Right cardiac atrium (tissue), 5 donors: ENCODE measurements around the gene NAA80. TPM values are rescaled to one million over a fixed set of nuclear protein-coding genes. Genes with fewer than 3 reads are reported as not detected.

Experiments used
- ATAC-seq, 2 donors: fragments of 200-7000 bp; cut with Tn5 transposase; one replicate each; pipeline versions ENCODE4 v1.8.0 to v1.9.1; 2020; ENCODE audit warnings: moderate library complexity in 2 of 2, mild to moderate bottlenecking in 1 of 2
- DNase-seq, 3 donors: peaks; one replicate each; pipeline ENCODE4 v3.0.0-alpha.2; 2020
- H3K27ac ChIP-seq: one replicate; pipeline ENCODE4 v1.5.1; 2013; ENCODE audit warnings: mild to moderate bottlenecking, low read length, control low read depth, moderate library complexity
- H3K27me3 ChIP-seq: one replicate; pipeline ENCODE4 v1.6.1; 2013; ENCODE audit not compliant: control insufficient read depth, insufficient read depth
- H3K4me1 ChIP-seq: one replicate; pipeline ENCODE4 v1.6.1; 2013; ENCODE audit warnings: low read length; ENCODE audit not compliant: control insufficient read depth, insufficient read depth
- H3K4me3 ChIP-seq: one replicate; pipeline ENCODE4 v1.5.1; 2013; ENCODE audit warnings: low read length, control low read depth
- H3K9me3 ChIP-seq: one replicate; pipeline ENCODE4 v1.6.1; 2013; ENCODE audit warnings: low read length; ENCODE audit not compliant: control insufficient read depth
- WGBS: extraction: QIAGEN DNeasy Blood & Tissue Kit; methylation state at CpG from one replicate; pipeline ENCODE4 v1.1.7; 2013; 5-methylcytosine and 5-hydroxymethylcytosine counted together
- intact Hi-C, 4 donors: fragments of 100-400 bp; cut with DNase I; formaldehyde crosslinking; loops; one replicate each; pipeline versions ENCODE4 v1.11.0 to v1.14.0; 2022 to 2023
- polyA plus RNA-seq: library from polyadenylated mRNA; stranded (reverse); fragments of 200-250 nt; gene quantifications from one replicate; pipeline ENCODE4 v1.2.3, GENCODE V29; 2013
- total RNA-seq, 4 donors: library from RNA; stranded (reverse); fragmentation: NEBNext Ultra II Directional; extraction: Animal tissue kit (Norgen Biotek cat#: 25700); gene quantifications; one replicate each; pipeline ENCODE4 v1.2.1, GENCODE V29; 2021
- donor health status: healthy with polysubstance abuse.
- donor health status: DM: no; HTN: yes; CAD: no.
- donor health status: DM: no; HTN: no; CAD: no.
- donor health status: DM: no; HTN: yes; CAD: no; lungs with severe emphysema.
- donor health status: DM: yes; HTN: yes; CAD: no.

NAA80 gene
- total and polyA plus RNA-seq, 5 donors = 8.1 to 11.5 (median 9.0) TPM

GRCh38 chr3:50248387-50248786 lies 50.8 kb downstream of the NAA80 start:
- H3K9me3 ChIP-seq = no peaks in the 10 kb centered on the region
- peak; percentile 56 to 74 for ATAC-seq
- no peaks in the 10 kb centered on the region for H3K27me3 ChIP-seq
- DNase-seq = peak; percentile 77 to 88 (median 85)
- intact Hi-C loops = no loop called here
- peaks cover 45% of the 10 kb centered on the region for H3K4me1 ChIP-seq
- no peak overlapping the region for H3K4me3 ChIP-seq
- WGBS = 5% methylated on average over 3 of the region's 3 CpGs
- H3K27ac ChIP-seq = peak overlapping the region; percentile 88

- no peaks in the 10 kb centered on the region for H3K27me3 ChIP-seq
- H3K9me3 ChIP-seq = no peaks in the 10 kb centered on the region
- intact Hi-C loops = loop anchor here in 1 of 4 donors (2.0 kb wide), 1 partner anchor 20 kb away; no protein-coding TSS in a partner anchor
- H3K4me1 ChIP-seq = peaks cover 58% of the 10 kb centered on the region
- DNase-seq (peak; percentile 68 to 71 (median 69)), ATAC-seq (peak; percentile 10 to 56)
- peak overlapping the region; percentile 62 for H3K27ac ChIP-seq
- no peak overlapping the region for H3K4me3 ChIP-seq
- 28% methylated on average over 10 of the region's 10 CpGs for WGBS
Measured at GRCh38 chr3:50246517-50246954, 52.7 kb downstream of the NAA80 start.

Other genes starting within 250 kb of the NAA80 start
- 10 to 100 TPM; 67.1 to 83.8 (median 76.6) TPM for gene RBM5, start 210.5 kb downstream of the NAA80 start, total RNA-seq
- 54.9 TPM for gene RBM5, start 210.5 kb downstream of the NAA80 start, polyA plus RNA-seq
- gene SEMA3F, start 144.1 kb downstream of the NAA80 start, total RNA-seq = 10 to 100 TPM in 2 of 4 donors, 1 to 10 TPM in 2; 7.3 to 15.2 (median 9.4) TPM
- gene SEMA3F, start 144.1 kb downstream of the NAA80 start, polyA plus RNA-seq = 10.2 TPM
- not detected for gene GNAT1, start 107.8 kb downstream of the NAA80 start, total RNA-seq
- gene GNAT1, start 107.8 kb downstream of the NAA80 start, polyA plus RNA-seq = not detected
- 10 to 100 TPM in 1 of 4 donors, 1 to 10 TPM in 3; 5.0 to 10.4 (median 8.9) TPM for gene SLC38A3, start 94.1 kb downstream of the NAA80 start, total RNA-seq
- 5.4 TPM for gene SLC38A3, start 94.1 kb downstream of the NAA80 start, polyA plus RNA-seq
- gene GNAI2, start 63.2 kb downstream of the NAA80 start, total RNA-seq = 100 to 1,000 TPM; 129 to 149 (median 148) TPM
- 122 TPM for gene GNAI2, start 63.2 kb downstream of the NAA80 start, polyA plus RNA-seq
- gene SEMA3B, start 30.3 kb downstream of the NAA80 start, total RNA-seq = 10 to 100 TPM; 19.2 to 33.9 (median 29.3) TPM
- gene SEMA3B, start 30.3 kb downstream of the NAA80 start, polyA plus RNA-seq = 35.7 TPM
- gene LSMEM2, start 20.3 kb downstream of the NAA80 start, total RNA-seq = 10 to 100 TPM in 2 of 4 donors, 1 to 10 TPM in 2; 1.4 to 15.7 (median 8.0) TPM
- 14.6 TPM for gene LSMEM2, start 20.3 kb downstream of the NAA80 start, polyA plus RNA-seq
- 10 to 100 TPM; 51.0 to 67.6 (median 56.9) TPM for gene IFRD2, start 7.0 kb downstream of the NAA80 start, total RNA-seq
- 50.9 TPM for gene IFRD2, start 7.0 kb downstream of the NAA80 start, polyA plus RNA-seq
- gene HYAL3, start within 50 bp of the NAA80 start, total RNA-seq = 1 to 10 TPM; 1.1 to 2.4 (median 1.7) TPM
- 2.9 TPM for gene HYAL3, start within 50 bp of the NAA80 start, polyA plus RNA-seq
- gene HYAL1, start 4.2 kb upstream of the NAA80 start, total RNA-seq = 10 to 100 TPM; 17.8 to 33.7 (median 26.8) TPM
- gene HYAL1, start 4.2 kb upstream of the NAA80 start, polyA plus RNA-seq = 25.4 TPM
- gene HYAL2, start 23.3 kb upstream of the NAA80 start, total RNA-seq = 100 to 1,000 TPM in 1 of 4 donors, 10 to 100 TPM in 3; 40.9 to 114 (median 46.5) TPM
- gene HYAL2, start 23.3 kb upstream of the NAA80 start, polyA plus RNA-seq = 57.7 TPM
- 10 to 100 TPM; 28.9 to 33.0 (median 30.0) TPM for gene TUSC2, start 28.8 kb upstream of the NAA80 start, total RNA-seq
- 34.9 TPM for gene TUSC2, start 28.8 kb upstream of the NAA80 start, polyA plus RNA-seq
- 10 to 100 TPM; 15.6 to 19.1 (median 15.8) TPM for gene RASSF1, start 41.4 kb upstream of the NAA80 start, total RNA-seq
- 20.4 TPM for gene RASSF1, start 41.4 kb upstream of the NAA80 start, polyA plus RNA-seq
- gene ZMYND10, start 46.3 kb upstream of the NAA80 start, total RNA-seq = under 1 TPM; 0.20 to 0.40 (median 0.29) TPM
- gene ZMYND10, start 46.3 kb upstream of the NAA80 start, polyA plus RNA-seq = 0.25 TPM
- 10 to 100 TPM; 18.4 to 24.3 (median 19.3) TPM for gene NPRL2, start 51.4 kb upstream of the NAA80 start, total RNA-seq
- 16.7 TPM for gene NPRL2, start 51.4 kb upstream of the NAA80 start, polyA plus RNA-seq
- 10 to 100 TPM in 2 of 4 donors, 1 to 10 TPM in 2; 8.5 to 11.1 (median 10.4) TPM for gene CYB561D2, start 51.5 kb upstream of the NAA80 start, total RNA-seq
- gene CYB561D2, start 51.5 kb upstream of the NAA80 start, polyA plus RNA-seq = 10.8 TPM
- 10 to 100 TPM; 28.7 to 33.3 (median 31.7) TPM for gene TMEM115, start 60.1 kb upstream of the NAA80 start, total RNA-seq
- 32.5 TPM for gene TMEM115, start 60.1 kb upstream of the NAA80 start, polyA plus RNA-seq
- gene CACNA2D2, start 204.2 kb upstream of the NAA80 start, total RNA-seq = 10 to 100 TPM in 3 of 4 donors, 1 to 10 TPM in 1; 8.7 to 56.1 (median 40.9) TPM
- 25.7 TPM for gene CACNA2D2, start 204.2 kb upstream of the NAA80 start, polyA plus RNA-seq